Glutamatergic neuron (in vitro differentiated cells): ENCODE results near the gene C16orf89. TPM values are rescaled to one million over a fixed set of nuclear protein-coding genes. Genes with fewer than 3 reads are reported as not detected.
A peak's percentile ranks its signal among the peaks of the same experiment; 100 is the strongest.

Experiments
- DNase-seq: peaks from one replicate; pipeline ENCODE4 v3.0.0; 2022
- H3K27ac Mint-ChIP-seq: one replicate; pipeline ENCODE4 v1.8.0; 2020; ENCODE audit warnings: mild to moderate bottlenecking, mixed read lengths, inconsistent platforms; ENCODE audit not compliant: unreplicated experiment
- H3K27me3 Mint-ChIP-seq: one replicate; pipeline ENCODE4 v1.8.0; 2020; ENCODE audit warnings: mild to moderate bottlenecking, moderate library complexity, mixed read lengths, inconsistent platforms; ENCODE audit not compliant: unreplicated experiment
- H3K36me3 Mint-ChIP-seq: one replicate; pipeline ENCODE4 v1.8.0; 2020; ENCODE audit warnings: mild to moderate bottlenecking, mixed read lengths, inconsistent platforms; ENCODE audit not compliant: unreplicated experiment
- H3K4me1 Mint-ChIP-seq: one replicate; pipeline ENCODE4 v1.8.0; 2020; ENCODE audit warnings: mild to moderate bottlenecking, low read depth, mixed read lengths, inconsistent platforms; ENCODE audit not compliant: unreplicated experiment
- H3K4me3 Mint-ChIP-seq: one replicate; pipeline ENCODE4 v1.8.0; 2020; ENCODE audit warnings: mild to moderate bottlenecking, mixed read lengths, inconsistent platforms; ENCODE audit not compliant: unreplicated experiment
- H3K9me3 Mint-ChIP-seq: one replicate; pipeline ENCODE4 v1.8.0; 2020; ENCODE audit warnings: mild to moderate bottlenecking, moderate library complexity, mixed read lengths, inconsistent platforms; ENCODE audit not compliant: unreplicated experiment
- total RNA-seq: library from RNA; stranded (reverse); fragmentation: NEBNext Ultra II Directional; extraction: Animal tissue kit (Norgen Biotek cat#: 25700); gene quantifications from one replicate; pipeline ENCODE4 v1.2.1, GENCODE V29; 2021; ENCODE audit not compliant: unreplicated experiment
- TF ChIP-seq, protein P1 (sequence below): fragments of 200-600 bp; sonication (generic); IDR thresholded peaks from one replicate; pipeline ENCODE4 v1.5.0; 2021; ENCODE audit not compliant: partially characterized antibody, unreplicated experiment

Gene C16orf89
- total RNA-seq, 1 donor from 2014 or later: not detected

DNA sequence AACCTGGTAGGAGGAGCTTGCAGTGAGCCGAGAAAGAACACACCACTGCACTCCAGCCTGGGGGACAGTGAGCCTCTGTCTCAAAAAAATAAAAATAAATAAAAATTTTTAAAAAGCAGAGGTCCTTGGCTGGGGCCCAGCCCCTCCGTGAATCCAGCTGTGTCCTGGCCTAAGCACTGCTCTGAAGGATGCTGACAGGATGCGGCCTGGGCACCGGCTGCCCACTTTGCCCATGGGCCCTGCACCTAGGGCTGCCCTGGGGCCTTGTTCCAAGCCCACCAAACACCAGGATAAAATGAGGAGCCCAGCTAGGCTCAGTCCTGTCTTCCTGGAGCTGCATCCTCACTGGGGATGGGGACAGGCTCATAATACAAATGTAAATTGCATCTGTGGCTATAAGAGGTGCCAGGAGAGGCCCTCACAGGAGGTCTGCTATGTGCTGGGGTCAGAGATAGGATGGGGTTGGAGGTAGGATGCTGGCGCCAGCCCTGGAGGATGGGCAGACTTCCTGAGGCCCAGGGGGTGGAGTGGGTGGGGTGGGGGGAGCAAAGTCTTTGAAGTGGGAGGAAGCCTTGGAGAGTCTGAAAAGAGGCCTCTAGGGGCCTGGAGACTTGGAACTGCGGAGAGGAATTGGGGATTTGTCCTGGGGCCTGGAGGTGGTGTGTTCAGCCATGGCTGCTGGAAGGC, 6.2 kb downstream of the C16orf89 start:
- DNase-seq: no peak
- Mint-ChIP-seq H3K4me1 (no peaks in the 10 kb centered on the region), H3K27ac (no peak overlapping the region), H3K36me3 (no peaks in the 10 kb centered on the region), H3K9me3 (peaks cover 1% of the 10 kb centered on the region), H3K4me3 (no peak overlapping the region), H3K27me3 (no peaks in the 10 kb centered on the region)
- TF ChIP-seq, protein P1, sequence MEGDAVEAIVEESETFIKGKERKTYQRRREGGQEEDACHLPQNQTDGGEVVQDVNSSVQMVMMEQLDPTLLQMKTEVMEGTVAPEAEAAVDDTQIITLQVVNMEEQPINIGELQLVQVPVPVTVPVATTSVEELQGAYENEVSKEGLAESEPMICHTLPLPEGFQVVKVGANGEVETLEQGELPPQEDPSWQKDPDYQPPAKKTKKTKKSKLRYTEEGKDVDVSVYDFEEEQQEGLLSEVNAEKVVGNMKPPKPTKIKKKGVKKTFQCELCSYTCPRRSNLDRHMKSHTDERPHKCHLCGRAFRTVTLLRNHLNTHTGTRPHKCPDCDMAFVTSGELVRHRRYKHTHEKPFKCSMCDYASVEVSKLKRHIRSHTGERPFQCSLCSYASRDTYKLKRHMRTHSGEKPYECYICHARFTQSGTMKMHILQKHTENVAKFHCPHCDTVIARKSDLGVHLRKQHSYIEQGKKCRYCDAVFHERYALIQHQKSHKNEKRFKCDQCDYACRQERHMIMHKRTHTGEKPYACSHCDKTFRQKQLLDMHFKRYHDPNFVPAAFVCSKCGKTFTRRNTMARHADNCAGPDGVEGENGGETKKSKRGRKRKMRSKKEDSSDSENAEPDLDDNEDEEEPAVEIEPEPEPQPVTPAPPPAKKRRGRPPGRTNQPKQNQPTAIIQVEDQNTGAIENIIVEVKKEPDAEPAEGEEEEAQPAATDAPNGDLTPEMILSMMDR: no peak

DNA sequence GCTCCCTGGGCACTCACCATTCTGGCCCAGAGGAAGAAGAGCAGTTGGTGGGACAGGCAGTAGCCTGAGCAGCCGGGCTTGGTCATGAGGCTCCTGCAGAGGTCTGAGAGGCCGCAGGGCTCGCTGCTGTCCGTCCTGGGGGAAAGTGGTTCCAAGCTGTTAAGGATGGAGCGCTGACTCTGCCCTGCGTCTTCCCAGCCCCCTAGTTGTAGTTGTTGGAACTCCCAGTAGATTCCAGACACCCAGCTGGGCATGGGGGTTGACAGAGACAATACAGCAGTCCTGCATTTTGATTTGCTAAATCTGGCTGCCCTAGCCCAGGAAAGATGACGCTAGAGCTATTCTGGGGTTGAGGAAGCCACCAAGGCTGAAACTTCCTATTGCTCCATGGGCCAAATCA, 7.3 kb downstream of the C16orf89 start:
- DNase-seq: peak; percentile 49
- Mint-ChIP-seq H3K4me3 (no peak overlapping the region), H3K27ac (no peak overlapping the region), H3K4me1 (no peaks in the 10 kb centered on the region), H3K36me3 (no peaks in the 10 kb centered on the region), H3K9me3 (peaks cover 1% of the 10 kb centered on the region), H3K27me3 (no peaks in the 10 kb centered on the region)
- TF ChIP-seq, protein P1: peak; percentile 36

DNA sequence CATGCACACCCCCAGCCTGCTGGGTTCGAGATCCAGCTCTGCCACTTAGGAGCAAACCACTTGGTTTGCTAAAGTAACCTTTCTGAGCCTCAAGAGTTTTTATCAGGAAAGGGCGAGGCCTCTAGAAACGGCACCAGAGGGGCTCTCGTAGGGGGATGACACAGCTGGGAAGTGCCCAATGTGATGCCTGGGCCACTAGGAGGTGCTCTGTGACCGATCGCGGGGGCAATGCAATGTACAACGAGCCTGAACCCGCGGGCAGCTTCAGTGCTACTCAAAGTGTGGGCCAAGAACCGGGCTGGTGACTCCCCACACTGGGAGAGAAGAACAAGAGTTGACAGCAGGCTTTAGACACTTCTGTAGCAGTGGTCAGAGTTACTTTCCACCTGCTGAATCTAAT, 9.4 kb downstream of the C16orf89 start:
- Mint-ChIP-seq H3K4me3 (no peak overlapping the region), H3K4me1 (no peaks in the 10 kb centered on the region), H3K9me3 (peaks cover under 1% of the 10 kb centered on the region), H3K27ac (no peak overlapping the region), H3K27me3 (no peaks in the 10 kb centered on the region), H3K36me3 (no peaks in the 10 kb centered on the region)
- TF ChIP-seq, protein P1: no peak
- DNase-seq: peak; percentile 57

DNA sequence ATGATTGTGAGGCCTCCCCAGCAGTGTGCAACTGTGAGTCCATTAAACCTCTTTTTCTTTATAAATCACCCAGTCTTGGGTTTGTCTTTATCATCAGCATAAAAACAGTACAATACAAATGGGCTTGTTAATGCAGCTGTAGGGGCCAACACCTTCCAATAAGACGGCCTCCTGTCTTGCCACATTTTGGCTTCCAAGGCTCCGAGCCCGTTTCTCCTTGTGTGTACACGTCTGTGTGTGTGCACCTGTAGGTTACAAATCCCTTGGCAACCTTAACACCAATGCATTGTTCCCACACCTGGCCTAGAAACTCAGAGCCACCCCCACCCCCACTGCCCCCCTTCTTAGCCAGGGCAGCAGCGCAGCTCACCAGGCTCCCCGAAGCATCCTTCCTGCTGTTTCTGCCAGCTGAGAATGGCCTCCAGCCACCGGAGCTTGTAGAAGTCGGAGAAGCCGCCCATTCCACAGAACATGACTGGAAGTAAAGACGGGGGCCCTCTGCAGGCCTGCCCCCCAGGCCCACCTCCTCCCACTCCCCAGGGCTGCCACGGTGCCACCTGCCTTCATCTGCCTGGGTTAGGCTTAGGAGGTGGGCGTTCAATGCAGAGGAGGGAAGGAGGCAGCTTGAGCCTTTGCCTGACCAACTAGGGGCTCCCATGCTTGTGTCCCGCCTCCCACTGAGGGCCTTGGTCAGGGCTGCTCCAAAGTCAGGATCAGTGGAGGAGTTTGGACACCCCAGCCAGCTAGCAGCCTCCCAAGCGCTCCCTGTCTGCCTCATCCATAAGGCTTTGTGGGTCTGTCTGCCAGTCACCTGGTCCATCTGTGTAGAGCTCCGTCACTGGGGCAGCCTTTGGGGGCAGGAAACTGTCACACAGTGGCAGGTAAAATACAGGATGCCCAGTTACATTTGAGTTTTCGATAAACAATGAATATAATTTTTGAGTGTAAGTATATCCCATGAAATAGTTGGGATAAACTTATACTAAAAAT, 10.6 kb downstream of the C16orf89 start:
- Mint-ChIP-seq H3K27ac (no peak overlapping the region), H3K4me1 (no peaks in the 10 kb centered on the region), H3K36me3 (no peaks in the 10 kb centered on the region), H3K9me3 (no peaks in the 10 kb centered on the region), H3K27me3 (no peaks in the 10 kb centered on the region), H3K4me3 (no peak overlapping the region)
- TF ChIP-seq, protein P1: no peak
- DNase-seq: no peak
